HepG2 (cell line): Measurements from ENCODE around the gene FPGS. TPM values are rescaled to one million over a fixed set of nuclear protein-coding genes. Genes with fewer than 3 reads are reported as not detected.
A peak's percentile ranks its signal among the peaks of the same experiment; 100 is the strongest.

ENCODE experiments used
- CREM ChIP-seq, 2 experiments: sonication (generic) in 1 of 2; formaldehyde crosslinking in 1 of 2; IDR thresholded peaks; 2 replicates each; pipeline versions ENCODE4 v1.4.0 to v1.6.1; 2016 to 2020; ENCODE audit warnings: antibody characterized with exemption in 1 of 2, mild to moderate bottlenecking in 1 of 2, missing genetic modification reagents in 1 of 2
- DMAP1 ChIP-seq: IDR thresholded peaks from 2 replicates; pipeline ENCODE4 v1.6.1; 2016
- FOXP1 ChIP-seq, 2 experiments: fragments of 450-650 bp in 1 of 2; IDR thresholded peaks; 2 replicates each; pipeline ENCODE4 v1.6.1; 2017 to 2018; ENCODE audit warnings: antibody characterized with exemption in 1 of 2
- GTF3A ChIP-seq: sonication (generic); formaldehyde crosslinking; conservative IDR thresholded peaks from 2 replicates; pipeline ENCODE4 v1.4.0; 2020; ENCODE audit warnings: mild to moderate bottlenecking, missing genetic modification reagents
- MIER2 ChIP-seq: IDR thresholded peaks from 2 replicates; pipeline ENCODE4 v1.6.1; 2016; ENCODE audit warnings: missing biosample characterization, missing genetic modification reagents
- SALL1 ChIP-seq: sonication (generic); formaldehyde crosslinking; IDR thresholded peaks from 2 replicates; pipeline ENCODE4 v1.8.0; 2022; ENCODE audit warnings: mild to moderate bottlenecking, missing genetic modification reagents
- SPEN ChIP-seq: sonication (generic); formaldehyde crosslinking; IDR thresholded peaks from 2 replicates; pipeline ENCODE4 v1.5.1; 2020; ENCODE audit warnings: low read depth, mild to moderate bottlenecking, missing genetic modification reagents
- ZNF17 ChIP-seq: sonication (generic); formaldehyde crosslinking; IDR thresholded peaks from 2 replicates; pipeline ENCODE4 v1.5.0; 2020; ENCODE audit warnings: mild to moderate bottlenecking, missing genetic modification reagents
- ZNF230 ChIP-seq: sonication (generic); formaldehyde crosslinking; IDR thresholded peaks from 2 replicates; pipeline ENCODE4 v1.4.0; 2020; ENCODE audit warnings: mild to moderate bottlenecking, missing genetic modification reagents
- ZNF263 ChIP-seq: sonication (generic); formaldehyde crosslinking; IDR thresholded peaks from 2 replicates; pipeline ENCODE4 v1.4.0; 2020; ENCODE audit warnings: missing genetic modification reagents
- ZNF556 ChIP-seq: sonication (generic); formaldehyde crosslinking; IDR thresholded peaks from 2 replicates; pipeline ENCODE4 v1.4.0; 2020; ENCODE audit warnings: mild to moderate bottlenecking, missing genetic modification reagents, borderline replicate concordance
- ZNF652 ChIP-seq: IDR thresholded peaks from 2 replicates; pipeline ENCODE4 v1.6.1; 2016; ENCODE audit warnings: low read depth, borderline replicate concordance
- polyA plus RNA-seq, 8 experiments: library from polyadenylated mRNA; depleted of rRNA in 3 of 8; stranded (reverse) in 7 of 8; unstranded in 1 of 8; fragments of >200 nt; fragmentation: Illumina TruSeq in 4 of 8; extraction: Trizol in 4 of 8; gene quantifications; 2 replicates each; pipeline versions ENCODE4 v1.2.1 to v1.2.3, GENCODE V29; 2011 to 2016; ENCODE audit warnings: low read depth in 4 of 8, missing spikeins in 1 of 8, mixed read lengths in 1 of 8; ENCODE audit not compliant: insufficient read depth in 1 of 8
- total RNA-seq, 5 experiments: library from RNA; depleted of rRNA; stranded (reverse); fragments of >200 nt; fragmentation: Illumina TruSeq; extraction: Trizol; gene quantifications; 2 replicates each; pipeline ENCODE4 v1.2.3, GENCODE V29; 2016; ENCODE audit warnings: low read depth in 1 of 5
- TF ChIP-seq, protein P1 (sequence below): sonication (generic); formaldehyde crosslinking; IDR thresholded peaks from 2 replicates; pipeline ENCODE4 v1.4.0; 2020; ENCODE audit warnings: missing genetic modification reagents, low read depth, mild to moderate bottlenecking, borderline replicate concordance
- TF ChIP-seq, protein P2 (sequence below): sonication (generic); formaldehyde crosslinking; IDR thresholded peaks from 2 replicates; pipeline ENCODE4 v1.4.0; 2020; ENCODE audit warnings: missing genetic modification reagents
- TF ChIP-seq, protein P3 (sequence below): sonication (generic); formaldehyde crosslinking; IDR thresholded peaks from 2 replicates; pipeline ENCODE4 v1.8.0; 2022; ENCODE audit warnings: missing genetic modification reagents, mild to moderate bottlenecking, moderate library complexity, borderline replicate concordance
- TF ChIP-seq, protein P4 (sequence below): sonication (generic); formaldehyde crosslinking; IDR thresholded peaks from 2 replicates; pipeline ENCODE4 v1.5.0; 2020; ENCODE audit warnings: mild to moderate bottlenecking, missing genetic modification reagents, borderline replicate concordance

FPGS gene
- total and polyA plus RNA-seq, 2 of the 13 experiments (the other 11 are each of a cell fraction or from before 2014, with no cell fraction given) = 35.6 to 36.8 TPM

DNA sequence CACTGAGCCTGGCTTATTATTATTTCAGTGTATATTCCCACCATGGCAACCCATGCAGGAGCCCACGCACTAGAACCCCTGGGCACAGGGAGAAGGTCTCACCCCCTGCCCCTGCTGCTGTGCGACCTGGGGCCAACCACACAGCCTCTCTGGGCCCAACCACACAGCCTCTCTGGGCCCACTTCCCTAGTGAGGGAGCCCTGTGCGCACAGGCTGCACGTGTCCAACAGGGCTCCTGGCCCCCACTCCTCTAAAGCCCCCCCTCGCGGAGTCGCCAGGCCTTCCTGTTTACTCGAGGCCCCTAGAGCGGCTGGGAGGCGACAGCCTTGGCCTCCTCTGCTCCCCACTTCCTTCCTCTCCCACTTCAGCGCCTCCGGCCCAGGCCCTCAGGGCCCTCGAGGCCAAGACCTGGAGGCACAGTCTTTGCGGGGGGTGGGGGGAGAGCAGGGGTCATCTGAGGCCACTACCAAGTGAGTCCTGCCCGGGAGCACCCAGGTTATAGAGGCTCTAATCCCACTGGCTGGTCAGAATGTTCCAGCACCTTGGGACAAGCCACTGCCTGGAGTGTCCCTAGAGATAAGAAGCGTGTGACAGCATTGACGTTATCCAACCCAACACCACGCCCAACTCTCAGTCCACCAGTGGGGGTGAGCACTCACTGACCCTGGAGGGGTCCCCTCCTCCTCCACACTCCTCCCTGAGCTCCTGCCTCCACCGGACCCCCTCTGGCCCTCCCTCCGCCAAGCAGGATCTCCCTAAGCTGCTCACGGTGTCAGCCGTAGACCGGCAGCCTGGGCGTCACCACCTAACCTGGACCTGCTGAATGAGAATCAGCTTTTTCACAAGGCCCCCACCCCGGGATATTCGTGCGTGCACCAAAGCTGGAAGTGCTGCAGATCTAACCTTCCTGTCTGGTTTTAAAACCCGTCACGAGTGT, 59.7 kb downstream of the FPGS start (continued):
- TF ChIP-seq, protein P1, sequence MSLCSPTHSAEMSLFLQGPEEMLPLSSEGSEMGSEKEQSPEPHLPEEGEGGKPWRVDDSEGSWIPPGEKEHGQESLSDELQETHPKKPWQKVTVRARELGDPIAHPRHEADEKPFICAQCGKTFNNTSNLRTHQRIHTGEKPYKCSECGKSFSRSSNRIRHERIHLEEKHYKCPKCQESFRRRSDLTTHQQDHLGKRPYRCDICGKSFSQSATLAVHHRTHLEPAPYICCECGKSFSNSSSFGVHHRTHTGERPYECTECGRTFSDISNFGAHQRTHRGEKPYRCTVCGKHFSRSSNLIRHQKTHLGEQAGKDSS (CRISPR knock-in tag) = no peak
- no peak for TF ChIP-seq ZNF556
- TF ChIP-seq ZNF230 (CRISPR knock-in tag) = 0 out of 2 replicates have a peak, but pooled peaks have one; percentile 12
- no peak for TF ChIP-seq FOXP1 (IDR thresholded peaks at IDR 0.05)
- TF ChIP-seq FOXP1 (CRISPR knock-in tag; IDR thresholded peaks at IDR 0.05) = peak; percentile 51
- 0 out of 2 replicates have a peak, but pooled peaks have one; percentile 39 for TF ChIP-seq SPEN (CRISPR knock-in tag)
- TF ChIP-seq GTF3A (CRISPR knock-in tag) = no peak
- TF ChIP-seq DMAP1 (CRISPR knock-in tag) = no peak
- TF ChIP-seq, protein P2, sequence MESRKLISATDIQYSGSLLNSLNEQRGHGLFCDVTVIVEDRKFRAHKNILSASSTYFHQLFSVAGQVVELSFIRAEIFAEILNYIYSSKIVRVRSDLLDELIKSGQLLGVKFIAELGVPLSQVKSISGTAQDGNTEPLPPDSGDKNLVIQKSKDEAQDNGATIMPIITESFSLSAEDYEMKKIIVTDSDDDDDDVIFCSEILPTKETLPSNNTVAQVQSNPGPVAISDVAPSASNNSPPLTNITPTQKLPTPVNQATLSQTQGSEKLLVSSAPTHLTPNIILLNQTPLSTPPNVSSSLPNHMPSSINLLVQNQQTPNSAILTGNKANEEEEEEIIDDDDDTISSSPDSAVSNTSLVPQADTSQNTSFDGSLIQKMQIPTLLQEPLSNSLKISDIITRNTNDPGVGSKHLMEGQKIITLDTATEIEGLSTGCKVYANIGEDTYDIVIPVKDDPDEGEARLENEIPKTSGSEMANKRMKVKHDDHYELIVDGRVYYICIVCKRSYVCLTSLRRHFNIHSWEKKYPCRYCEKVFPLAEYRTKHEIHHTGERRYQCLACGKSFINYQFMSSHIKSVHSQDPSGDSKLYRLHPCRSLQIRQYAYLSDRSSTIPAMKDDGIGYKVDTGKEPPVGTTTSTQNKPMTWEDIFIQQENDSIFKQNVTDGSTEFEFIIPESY (CRISPR knock-in tag) = peak; percentile 57; the same call in 1 of the 2 replicates
- TF ChIP-seq ZNF17 (CRISPR knock-in tag) = no peak
- TF ChIP-seq ZNF652 (CRISPR knock-in tag) = no peak
- peak; percentile 44; the same call in 1 of the 2 replicates for TF ChIP-seq SALL1 (CRISPR knock-in tag)
- no peak for TF ChIP-seq MIER2
- TF ChIP-seq, protein P3, sequence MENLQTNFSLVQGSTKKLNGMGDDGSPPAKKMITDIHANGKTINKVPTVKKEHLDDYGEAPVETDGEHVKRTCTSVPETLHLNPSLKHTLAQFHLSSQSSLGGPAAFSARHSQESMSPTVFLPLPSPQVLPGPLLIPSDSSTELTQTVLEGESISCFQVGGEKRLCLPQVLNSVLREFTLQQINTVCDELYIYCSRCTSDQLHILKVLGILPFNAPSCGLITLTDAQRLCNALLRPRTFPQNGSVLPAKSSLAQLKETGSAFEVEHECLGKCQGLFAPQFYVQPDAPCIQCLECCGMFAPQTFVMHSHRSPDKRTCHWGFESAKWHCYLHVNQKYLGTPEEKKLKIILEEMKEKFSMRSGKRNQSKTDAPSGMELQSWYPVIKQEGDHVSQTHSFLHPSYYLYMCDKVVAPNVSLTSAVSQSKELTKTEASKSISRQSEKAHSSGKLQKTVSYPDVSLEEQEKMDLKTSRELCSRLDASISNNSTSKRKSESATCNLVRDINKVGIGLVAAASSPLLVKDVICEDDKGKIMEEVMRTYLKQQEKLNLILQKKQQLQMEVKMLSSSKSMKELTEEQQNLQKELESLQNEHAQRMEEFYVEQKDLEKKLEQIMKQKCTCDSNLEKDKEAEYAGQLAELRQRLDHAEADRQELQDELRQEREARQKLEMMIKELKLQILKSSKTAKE (CRISPR knock-in tag) = peak; percentile 87
- peak; percentile 81 for TF ChIP-seq ZNF263
- no peak for TF ChIP-seq CREM (IDR thresholded peaks at IDR 0.05)
- no peak for TF ChIP-seq CREM (CRISPR knock-in tag; IDR thresholded peaks at IDR 0.05)
- TF ChIP-seq, protein P4, sequence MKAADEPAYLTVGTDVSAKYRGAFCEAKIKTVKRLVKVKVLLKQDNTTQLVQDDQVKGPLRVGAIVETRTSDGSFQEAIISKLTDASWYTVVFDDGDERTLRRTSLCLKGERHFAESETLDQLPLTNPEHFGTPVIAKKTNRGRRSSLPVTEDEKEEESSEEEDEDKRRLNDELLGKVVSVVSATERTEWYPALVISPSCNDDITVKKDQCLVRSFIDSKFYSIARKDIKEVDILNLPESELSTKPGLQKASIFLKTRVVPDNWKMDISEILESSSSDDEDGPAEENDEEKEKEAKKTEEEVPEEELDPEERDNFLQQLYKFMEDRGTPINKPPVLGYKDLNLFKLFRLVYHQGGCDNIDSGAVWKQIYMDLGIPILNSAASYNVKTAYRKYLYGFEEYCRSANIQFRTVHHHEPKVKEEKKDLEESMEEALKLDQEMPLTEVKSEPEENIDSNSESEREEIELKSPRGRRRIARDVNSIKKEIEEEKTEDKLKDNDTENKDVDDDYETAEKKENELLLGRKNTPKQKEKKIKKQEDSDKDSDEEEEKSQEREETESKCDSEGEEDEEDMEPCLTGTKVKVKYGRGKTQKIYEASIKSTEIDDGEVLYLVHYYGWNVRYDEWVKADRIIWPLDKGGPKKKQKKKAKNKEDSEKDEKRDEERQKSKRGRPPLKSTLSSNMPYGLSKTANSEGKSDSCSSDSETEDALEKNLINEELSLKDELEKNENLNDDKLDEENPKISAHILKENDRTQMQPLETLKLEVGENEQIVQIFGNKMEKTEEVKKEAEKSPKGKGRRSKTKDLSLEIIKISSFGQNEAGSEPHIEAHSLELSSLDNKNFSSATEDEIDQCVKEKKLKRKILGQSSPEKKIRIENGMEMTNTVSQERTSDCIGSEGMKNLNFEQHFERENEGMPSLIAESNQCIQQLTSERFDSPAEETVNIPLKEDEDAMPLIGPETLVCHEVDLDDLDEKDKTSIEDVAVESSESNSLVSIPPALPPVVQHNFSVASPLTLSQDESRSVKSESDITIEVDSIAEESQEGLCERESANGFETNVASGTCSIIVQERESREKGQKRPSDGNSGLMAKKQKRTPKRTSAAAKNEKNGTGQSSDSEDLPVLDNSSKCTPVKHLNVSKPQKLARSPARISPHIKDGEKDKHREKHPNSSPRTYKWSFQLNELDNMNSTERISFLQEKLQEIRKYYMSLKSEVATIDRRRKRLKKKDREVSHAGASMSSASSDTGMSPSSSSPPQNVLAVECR (CRISPR knock-in tag) = peak; percentile 43; the same call in 1 of the 2 replicates
